HFFc6 (cell line): Measurements from ENCODE around the gene XYLB. TPM values are rescaled to one million over a fixed set of nuclear protein-coding genes. Genes with fewer than 3 reads are reported as not detected.

ENCODE experiments used
- DNase-seq: peaks from one replicate; pipeline ENCODE4 v3.0.0-alpha.2; 2018
- H3K27ac Mint-ChIP-seq: 2 replicates; pipeline ENCODE4 v1.8.0; 2020; ENCODE audit warnings: mild to moderate bottlenecking, mixed read lengths
- H3K27me3 Mint-ChIP-seq: 2 replicates; pipeline ENCODE4 v1.8.0; 2021; ENCODE audit warnings: mild to moderate bottlenecking, moderate library complexity, mixed read lengths; ENCODE audit not compliant: insufficient read depth
- H3K36me3 Mint-ChIP-seq: 2 replicates; pipeline ENCODE4 v1.8.0; 2021; ENCODE audit warnings: low read depth, mixed read lengths
- H3K4me1 Mint-ChIP-seq: 2 replicates; pipeline ENCODE4 v1.8.0; 2020; ENCODE audit warnings: low read depth, mixed read lengths
- H3K4me3 Mint-ChIP-seq: 2 replicates; pipeline ENCODE4 v1.8.0; 2020; ENCODE audit warnings: mild to moderate bottlenecking, moderate library complexity, mixed read lengths
- H3K9me3 Mint-ChIP-seq: 2 replicates; pipeline ENCODE4 v1.8.0; 2020; ENCODE audit warnings: mild to moderate bottlenecking, mixed read lengths
- CTCF ChIP-seq: fragments of 200-600 bp; sonication (generic); IDR thresholded peaks from 2 replicates; pipeline ENCODE4 v1.5.0; 2021; ENCODE audit warnings: antibody characterized with exemption, mild to moderate bottlenecking
- total RNA-seq, 6 experiments: library from RNA; stranded (reverse); fragmentation: NEBNext Ultra II Directional; extraction: Animal tissue kit (Norgen Biotek cat#: 25700); gene quantifications; 2 replicates in 1 of 6; 3 replicates in 5 of 6; pipeline ENCODE4 v1.2.3, GENCODE V29; 2021

Gene XYLB
- total RNA-seq, 6 experiments from 2014 or later: 5.1 to 8.0 (median 6.2) TPM

- TF ChIP-seq CTCF: no peak
- H3K36me3 Mint-ChIP-seq: no peaks in the 10 kb centered on the region
- H3K9me3 Mint-ChIP-seq: no peaks in the 10 kb centered on the region
- no peak overlapping the region for H3K27ac Mint-ChIP-seq
- peaks cover 19% of the 10 kb centered on the region for H3K27me3 Mint-ChIP-seq
- no peak overlapping the region for H3K4me3 Mint-ChIP-seq
- H3K4me1 Mint-ChIP-seq: no peaks in the 10 kb centered on the region; the same call in 1 of the 2 replicates
- DNase-seq: no peak
Observed at GRCh38 chr3:38307599-38307998, 39.0 kb upstream of the XYLB start.

GRCh38 chr3:38308456-38308855 is 38.1 kb upstream of the XYLB start:
- no peaks in the 10 kb centered on the region for H3K9me3 Mint-ChIP-seq
- no peaks in the 10 kb centered on the region for H3K36me3 Mint-ChIP-seq
- DNase-seq: no peak
- no peak for TF ChIP-seq CTCF
- H3K4me1 Mint-ChIP-seq: no peaks in the 10 kb centered on the region; the same call in 1 of the 2 replicates
- H3K27ac Mint-ChIP-seq: no peak overlapping the region
- H3K4me3 Mint-ChIP-seq: no peak overlapping the region
- peaks cover 23% of the 10 kb centered on the region for H3K27me3 Mint-ChIP-seq

GRCh38 chr3:38311476-38311875 is 35.1 kb upstream of the XYLB start:
- Mint-ChIP-seq H3K4me3 (no peak overlapping the region), H3K4me1 (no peaks in the 10 kb centered on the region)

GRCh38 chr3:38311941-38312340 is 34.6 kb upstream of the XYLB start:
- H3K4me3 Mint-ChIP-seq: no peak overlapping the region
- no peaks in the 10 kb centered on the region for H3K4me1 Mint-ChIP-seq
- TF ChIP-seq CTCF: no peak
- DNase-seq: no peak
- peaks cover 28% of the 10 kb centered on the region for H3K27me3 Mint-ChIP-seq
- no peak overlapping the region for H3K27ac Mint-ChIP-seq
- no peaks in the 10 kb centered on the region for H3K36me3 Mint-ChIP-seq
- H3K9me3 Mint-ChIP-seq: no peaks in the 10 kb centered on the region

More at GRCh38 chr3:38311476-38311875, 35.1 kb upstream of the XYLB start:
- H3K27me3 Mint-ChIP-seq: peaks cover 28% of the 10 kb centered on the region
- no peaks in the 10 kb centered on the region for H3K36me3 Mint-ChIP-seq
- H3K27ac Mint-ChIP-seq: no peak overlapping the region
- DNase-seq: no peak
- H3K9me3 Mint-ChIP-seq: no peaks in the 10 kb centered on the region
- TF ChIP-seq CTCF: no peak

- Mint-ChIP-seq H3K9me3 (no peaks in the 10 kb centered on the region), H3K27me3 (peaks cover 28% of the 10 kb centered on the region), H3K4me1 (no peaks in the 10 kb centered on the region), H3K27ac (no peak overlapping the region), H3K4me3 (no peak overlapping the region), H3K36me3 (no peaks in the 10 kb centered on the region)
- DNase-seq: no peak
- no peak for TF ChIP-seq CTCF
Observed at GRCh38 chr3:38312356-38312755, 34.2 kb upstream of the XYLB start.

- no peak for TF ChIP-seq CTCF
- Mint-ChIP-seq H3K27ac (no peak overlapping the region), H3K4me3 (no peak overlapping the region), H3K36me3 (no peaks in the 10 kb centered on the region), H3K27me3 (peaks cover 26% of the 10 kb centered on the region), H3K9me3 (no peaks in the 10 kb centered on the region), H3K4me1 (no peaks in the 10 kb centered on the region)
- no peak for DNase-seq
Observed at GRCh38 chr3:38313263-38313662, 33.3 kb upstream of the XYLB start.
